ENCODE data around the gene TAS2R60.
"Not testable (repeated sequence)": the region's sequence is repeated elsewhere in the genome, so short reads cannot be mapped to it uniquely, and the experiment has no call there.

Gene TAS2R60

DNA sequence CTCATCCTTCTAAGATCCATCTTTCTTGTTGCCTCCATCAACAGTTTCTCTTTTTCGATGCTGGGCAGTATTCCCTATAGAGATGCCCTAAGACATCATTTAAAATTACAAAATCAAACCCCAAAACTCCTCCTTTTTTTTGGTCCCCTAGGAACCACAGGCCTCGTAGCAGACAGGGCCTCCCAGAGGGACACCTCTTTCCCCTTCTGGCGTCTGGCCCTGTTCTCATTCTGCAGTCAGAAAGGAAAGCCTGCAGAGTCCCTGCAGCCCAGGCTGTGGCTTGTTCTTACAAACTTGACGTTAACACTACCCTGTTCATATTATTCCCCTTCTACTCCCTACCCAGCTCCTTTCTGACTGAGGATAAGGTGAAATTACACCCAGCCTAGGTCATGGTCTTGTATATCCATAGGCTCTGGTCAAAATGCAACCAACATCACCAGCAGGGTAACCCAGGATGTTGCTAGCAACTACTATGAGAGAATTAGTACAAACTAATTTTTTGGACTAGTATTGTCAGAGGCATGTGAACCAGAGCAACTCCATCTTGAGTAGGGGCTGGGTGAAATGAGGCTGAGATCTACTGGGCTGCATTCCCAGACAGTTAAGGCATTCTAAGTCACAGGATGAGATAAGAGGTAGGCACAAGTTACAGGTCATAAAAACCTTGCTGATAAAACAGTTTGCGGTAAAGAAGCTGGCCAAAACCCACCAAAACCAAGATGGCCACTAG is 31.1 kb upstream of the TAS2R60 start:
- DNase-seq (ENCODE audit: low read depth), result no peak

DNA sequence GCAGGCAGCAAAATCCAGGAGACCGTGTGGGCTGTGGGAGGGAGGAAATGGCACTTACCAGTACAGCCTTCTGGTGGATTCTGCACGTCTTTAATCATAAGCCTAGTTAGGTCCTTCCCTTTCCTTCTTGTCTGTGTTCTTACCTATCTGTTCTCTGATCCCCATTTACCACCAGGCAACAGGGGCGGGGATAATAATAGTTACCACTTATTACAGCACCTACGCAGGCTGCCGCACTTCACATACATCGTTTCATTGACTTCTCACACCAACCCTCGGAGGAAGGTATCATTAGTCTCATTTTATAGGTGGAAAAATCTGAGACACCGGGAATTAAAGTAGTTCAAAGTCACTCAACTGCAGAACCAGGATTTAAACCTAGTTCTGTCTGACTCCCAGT is 30.1 kb upstream of the TAS2R60 start:
- DNase-seq (ENCODE audit: low read depth), result no peak

DNA sequence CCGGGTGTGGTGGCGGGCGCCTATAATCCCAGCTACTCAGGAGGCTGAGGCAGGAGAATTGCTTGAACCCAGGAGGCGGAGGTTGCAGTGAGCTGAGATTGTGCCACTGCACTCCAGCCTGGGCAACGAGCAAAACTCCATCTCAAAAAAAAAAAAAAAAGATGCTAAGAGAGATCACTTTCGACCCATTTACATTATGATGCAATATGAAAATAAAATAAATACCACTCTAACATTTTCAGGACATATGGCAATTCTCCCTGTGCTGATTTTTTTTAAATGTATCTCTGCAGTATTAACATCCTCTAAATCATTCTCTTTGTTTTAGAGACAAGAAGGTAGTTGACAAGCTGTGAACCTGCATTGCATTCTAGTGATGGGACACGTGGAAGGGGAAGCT is 28.0 kb upstream of the TAS2R60 start:
- not testable (repeated sequence) for DNase-seq (ENCODE audit: low read depth)

DNA sequence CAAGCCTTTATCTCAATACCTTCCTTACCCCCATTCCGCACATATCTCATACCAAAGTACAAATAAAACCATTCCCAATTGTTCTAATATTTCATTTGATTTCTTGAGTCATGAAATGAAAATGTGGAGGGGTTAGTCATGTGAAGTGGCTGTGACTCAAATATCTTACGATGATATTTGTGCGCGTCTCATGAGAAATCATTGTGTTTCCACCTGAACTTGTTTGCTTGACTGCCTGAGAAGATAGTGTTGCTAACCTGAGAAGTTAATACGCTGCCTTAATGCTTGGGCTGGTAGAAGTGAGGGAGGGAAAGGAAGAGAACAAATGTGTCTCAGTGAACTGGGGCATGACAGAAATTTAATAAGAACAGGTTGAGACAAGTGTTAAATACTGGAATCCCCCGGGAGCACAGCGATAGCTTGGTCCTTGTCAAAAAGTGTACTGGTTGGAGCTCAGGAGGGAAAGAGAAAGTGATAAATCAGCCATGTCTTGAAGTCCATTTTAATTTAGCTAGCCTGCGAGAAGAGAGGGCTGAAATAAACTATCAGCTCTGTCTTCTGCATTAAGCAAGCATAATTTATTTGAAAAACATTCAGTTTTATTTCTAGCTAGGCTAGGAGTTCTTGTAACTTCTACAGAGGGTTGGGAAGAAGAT is 27.4 kb upstream of the TAS2R60 start:
- no peak for DNase-seq (ENCODE audit: low read depth)

DNA sequence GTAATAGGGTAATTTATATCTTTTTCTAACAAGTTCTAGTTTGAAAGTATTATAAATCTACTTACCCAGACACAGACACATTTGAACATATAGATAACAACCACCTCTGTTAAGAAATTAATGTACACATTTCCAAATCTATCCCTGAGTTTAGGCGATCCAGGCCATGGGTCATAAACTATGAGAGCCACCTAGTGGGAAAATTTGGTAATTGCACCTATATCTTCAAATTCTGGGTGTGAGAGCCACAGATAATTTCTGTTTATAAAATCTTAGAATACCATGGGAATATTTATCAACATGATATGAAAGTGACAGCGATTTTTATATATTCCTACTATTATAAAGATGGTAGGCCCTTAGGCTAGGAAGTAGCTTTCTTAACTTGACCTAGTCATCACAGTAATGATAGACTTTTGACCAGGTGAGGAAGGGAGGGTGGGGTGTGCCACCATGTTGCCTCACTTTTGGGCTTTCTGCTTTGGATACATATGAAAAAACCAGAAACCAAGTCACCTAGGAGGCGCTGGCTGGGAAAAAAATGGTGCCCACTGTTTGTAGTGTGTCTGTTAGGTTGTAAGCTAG is 26.6 kb upstream of the TAS2R60 start:
- no peak for DNase-seq (ENCODE audit: low read depth)

DNA sequence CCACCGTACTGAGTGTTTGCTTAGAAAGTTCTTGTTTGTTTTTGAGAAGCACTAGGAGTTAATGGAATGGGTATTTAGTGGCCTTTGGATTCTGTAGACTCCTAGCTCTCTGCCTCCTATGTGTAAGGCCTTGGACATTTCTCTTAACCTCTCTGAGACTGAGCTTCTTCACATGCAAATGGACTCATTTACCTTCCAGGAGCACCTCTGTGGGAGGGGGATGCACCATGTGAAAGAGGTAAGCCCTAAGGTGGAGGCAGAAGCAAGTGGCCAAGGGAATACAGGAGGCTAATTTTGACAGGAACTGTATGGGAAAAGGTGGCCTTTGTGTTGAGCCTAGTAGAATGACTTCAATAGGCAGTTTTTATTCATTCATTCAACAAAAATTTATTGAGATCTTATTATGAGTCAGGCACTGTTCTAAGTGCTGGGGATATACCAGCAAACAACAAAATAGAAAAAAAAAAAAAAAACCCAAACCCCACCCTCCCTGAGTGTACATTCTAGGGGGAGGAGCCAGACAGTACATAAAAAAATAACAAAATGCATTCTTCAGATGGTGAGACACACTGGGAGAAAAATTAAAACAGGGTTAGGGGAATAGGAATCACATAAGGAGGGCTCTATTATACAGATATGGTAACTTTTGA is 25.4 kb upstream of the TAS2R60 start:
- no peak for DNase-seq (ENCODE audit: low read depth)

DNA sequence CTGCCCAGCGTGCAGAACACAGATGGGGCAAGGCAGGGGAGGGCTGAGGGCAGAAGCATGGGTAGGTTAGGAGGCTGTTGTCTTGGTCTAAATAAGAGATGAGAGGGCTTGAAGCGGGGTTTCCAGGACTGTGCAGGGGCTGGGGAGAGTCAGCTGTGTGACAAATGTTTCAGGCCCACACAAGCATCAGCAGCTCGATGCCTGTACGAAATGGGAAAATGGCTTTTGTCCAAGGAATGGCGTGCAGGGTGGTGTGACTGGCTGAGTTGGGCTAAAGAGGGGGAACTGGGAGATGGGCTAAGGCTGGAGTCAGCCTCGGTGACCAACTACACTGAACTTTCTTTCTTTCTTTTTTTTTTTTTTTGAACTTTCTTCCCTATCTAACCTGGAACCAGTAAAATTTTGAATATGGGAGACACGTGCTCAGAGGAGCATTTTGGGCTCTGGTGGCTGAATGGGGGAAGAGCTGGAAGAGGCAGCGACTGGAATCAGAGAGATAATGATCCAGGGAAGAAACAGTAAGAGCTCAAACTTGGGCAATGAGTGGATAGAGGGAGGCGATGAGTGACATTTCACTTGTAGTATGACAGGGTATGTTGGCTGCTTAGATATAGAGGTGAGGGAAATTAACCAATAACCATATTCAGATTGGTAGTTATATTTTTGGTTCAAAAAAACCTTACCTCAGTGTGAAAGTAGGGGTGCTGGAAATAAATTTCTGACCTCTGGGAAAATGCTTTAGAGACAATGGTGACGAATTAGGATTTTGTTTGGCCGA is 24.4 kb upstream of the TAS2R60 start:
- DNase-seq (ENCODE audit: low read depth), result no peak

DNA sequence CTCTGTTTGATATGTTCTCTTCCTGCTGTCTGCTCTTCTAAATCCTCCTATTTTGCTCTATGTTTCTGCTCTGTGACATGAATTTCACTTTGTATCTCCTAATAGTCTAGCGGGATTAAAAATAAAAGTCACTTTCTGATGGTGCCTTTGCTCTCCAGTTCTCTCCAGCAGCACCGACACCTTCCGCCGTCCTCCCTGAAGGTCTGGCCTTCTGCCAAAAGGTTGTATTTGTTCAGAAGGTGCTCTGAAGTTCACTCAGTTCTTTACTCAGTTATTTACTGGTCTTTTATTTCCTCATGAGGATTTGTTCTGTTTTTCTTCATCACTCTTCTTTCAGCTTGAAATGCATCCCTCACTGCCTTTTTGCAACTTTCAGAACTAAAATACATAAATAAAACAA is 23.4 kb upstream of the TAS2R60 start:
- no peak for DNase-seq (ENCODE audit: low read depth)

GRCh38 chr7:143420624-143421023 is 22.6 kb upstream of the TAS2R60 start:
- DNase-seq (ENCODE audit: low read depth), result not testable (repeated sequence)

DNA sequence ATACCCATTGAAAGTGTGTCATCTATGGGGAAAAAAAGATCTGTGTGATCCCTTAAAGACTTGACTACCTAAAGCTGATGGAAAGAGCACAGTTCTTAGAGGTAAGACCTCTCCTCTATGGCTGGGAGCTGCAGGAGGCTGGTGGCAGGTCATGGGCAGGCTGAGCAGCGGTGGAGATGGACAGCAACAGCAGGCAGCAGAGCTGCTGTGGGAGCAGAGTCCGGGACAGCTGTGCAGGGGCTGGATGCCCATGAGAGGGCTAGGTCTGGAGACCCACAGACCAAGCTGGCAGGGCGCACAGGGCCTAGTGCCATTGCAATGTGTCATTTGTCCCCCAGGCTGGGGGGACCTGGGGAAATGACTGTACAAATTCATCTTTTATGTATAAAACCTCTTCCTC is 21.2 kb upstream of the TAS2R60 start:
- no peak for DNase-seq (ENCODE audit: low read depth)

DNA sequence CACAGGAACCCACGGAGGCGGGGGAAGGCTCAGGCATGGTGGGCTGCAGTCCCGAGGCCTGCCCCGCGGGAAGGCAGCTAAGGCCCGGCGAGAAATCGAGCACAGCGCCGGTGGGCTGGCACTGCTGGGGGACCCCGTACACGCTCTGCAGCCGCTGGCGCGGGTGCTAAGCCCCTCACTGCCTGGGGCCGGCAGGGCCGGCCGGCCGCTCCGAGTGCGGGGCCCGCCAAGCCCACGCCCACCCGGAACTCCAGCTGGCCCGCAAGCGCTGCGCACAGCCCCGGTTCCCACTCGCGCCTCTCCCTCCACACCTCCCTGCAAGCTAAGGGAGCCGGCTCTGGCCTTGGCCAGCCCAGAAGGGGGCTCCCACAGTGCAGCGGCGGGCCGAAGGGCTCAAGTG is 18.8 kb upstream of the TAS2R60 start:
- DNase-seq (ENCODE audit: low read depth), result not testable (repeated sequence)

DNA sequence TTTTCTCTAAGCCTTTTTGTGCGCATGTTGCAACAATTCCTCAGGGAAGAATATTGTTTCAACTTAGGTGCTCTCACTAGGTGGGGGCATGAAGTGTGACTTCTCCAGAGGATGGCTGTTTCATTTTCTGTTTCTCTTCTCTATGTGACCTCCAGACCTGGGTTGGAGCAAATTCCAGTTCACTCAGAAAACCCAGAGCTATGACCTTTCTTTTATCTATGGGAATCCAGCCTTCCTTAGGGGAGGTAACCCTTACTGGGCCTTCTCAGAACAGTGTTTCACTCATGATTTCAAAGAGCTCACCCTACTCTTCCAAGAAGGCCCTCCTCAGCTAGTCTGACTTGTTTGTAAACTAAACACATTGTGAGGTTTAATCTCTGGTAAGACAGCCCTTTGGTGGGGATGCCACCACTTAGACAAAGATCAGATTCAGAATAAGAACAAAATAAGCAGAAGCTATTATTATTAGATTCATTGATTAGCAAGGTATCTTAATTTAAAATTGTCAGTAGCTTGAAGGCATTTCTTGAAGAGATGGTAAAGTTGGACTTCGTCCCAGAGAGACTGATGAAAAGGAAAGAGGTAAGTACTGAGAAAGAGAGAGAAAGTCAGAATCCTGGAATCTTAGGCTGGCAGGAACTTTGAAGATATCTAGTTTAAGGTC is 16.6 kb upstream of the TAS2R60 start:
- DNase-seq (ENCODE audit: low read depth), result no peak

GRCh38 chr7:143429770-143430698 is 13.2 kb upstream of the TAS2R60 start:
- no peak for DNase-seq (ENCODE audit: low read depth)

DNA sequence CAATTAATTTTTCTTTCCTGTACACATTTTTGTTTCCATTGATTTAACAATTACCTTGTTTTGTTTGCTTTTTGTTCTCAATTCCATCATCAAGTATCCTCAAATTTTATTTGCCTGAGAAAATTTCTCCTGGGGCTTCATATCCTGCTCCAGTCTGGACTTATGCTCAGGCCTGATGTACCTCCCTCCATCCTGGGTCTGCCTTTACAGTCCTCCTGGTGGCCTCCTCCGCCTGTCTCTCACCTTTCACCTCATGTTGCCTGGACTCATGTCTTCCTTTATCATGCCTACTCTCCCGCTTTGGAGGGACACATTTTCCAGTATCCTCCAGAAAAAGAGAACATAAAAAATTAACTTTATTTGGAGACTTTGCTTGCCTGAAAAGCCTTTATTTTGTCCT is 12.1 kb upstream of the TAS2R60 start:
- DNase-seq (ENCODE audit: low read depth), result no peak

DNA sequence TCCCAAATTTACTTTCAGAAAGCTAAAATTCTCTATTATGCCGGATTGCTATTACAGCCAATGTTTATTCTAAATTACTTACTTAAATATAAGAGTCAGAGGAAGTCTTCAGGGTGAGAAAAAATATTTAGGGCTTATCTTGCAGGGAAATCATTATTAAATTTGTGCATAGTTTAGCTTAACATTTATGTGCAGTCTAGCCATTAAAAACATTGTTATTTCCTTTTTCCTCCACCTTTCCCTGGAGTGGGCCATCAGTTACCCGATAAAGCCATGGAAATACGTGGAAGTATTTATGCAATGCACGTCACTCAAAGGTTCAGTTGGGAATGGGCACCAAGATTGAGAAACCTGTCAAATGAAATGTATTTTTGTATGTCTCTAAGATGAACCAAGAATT is 9.5 kb upstream of the TAS2R60 start:
- no peak for DNase-seq (ENCODE audit: low read depth)

DNA sequence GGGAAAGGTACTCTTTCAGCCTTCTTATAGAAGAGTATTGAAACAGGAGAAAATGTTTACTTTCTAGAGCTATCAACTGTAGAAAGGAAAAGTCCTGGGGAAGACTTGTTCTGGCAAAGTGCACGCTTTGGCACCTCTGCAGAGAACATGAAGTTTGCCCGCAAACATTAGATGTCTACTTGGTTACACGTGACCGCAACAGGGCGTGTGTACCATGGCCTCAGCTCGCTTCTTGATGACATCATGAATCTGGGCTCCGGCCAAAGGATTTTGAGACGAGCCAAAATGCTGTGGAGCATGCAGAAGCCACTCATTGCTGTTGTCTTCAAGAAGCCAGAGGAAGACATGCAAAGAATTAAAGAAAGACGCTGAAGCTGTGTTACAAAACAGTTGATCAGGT is 8.6 kb upstream of the TAS2R60 start:
- peak; percentile 51 for DNase-seq (ENCODE audit: low read depth)

GRCh38 chr7:143435266-143435665 is 8.0 kb upstream of the TAS2R60 start:
- DNase-seq (ENCODE audit: low read depth), result no peak

DNA sequence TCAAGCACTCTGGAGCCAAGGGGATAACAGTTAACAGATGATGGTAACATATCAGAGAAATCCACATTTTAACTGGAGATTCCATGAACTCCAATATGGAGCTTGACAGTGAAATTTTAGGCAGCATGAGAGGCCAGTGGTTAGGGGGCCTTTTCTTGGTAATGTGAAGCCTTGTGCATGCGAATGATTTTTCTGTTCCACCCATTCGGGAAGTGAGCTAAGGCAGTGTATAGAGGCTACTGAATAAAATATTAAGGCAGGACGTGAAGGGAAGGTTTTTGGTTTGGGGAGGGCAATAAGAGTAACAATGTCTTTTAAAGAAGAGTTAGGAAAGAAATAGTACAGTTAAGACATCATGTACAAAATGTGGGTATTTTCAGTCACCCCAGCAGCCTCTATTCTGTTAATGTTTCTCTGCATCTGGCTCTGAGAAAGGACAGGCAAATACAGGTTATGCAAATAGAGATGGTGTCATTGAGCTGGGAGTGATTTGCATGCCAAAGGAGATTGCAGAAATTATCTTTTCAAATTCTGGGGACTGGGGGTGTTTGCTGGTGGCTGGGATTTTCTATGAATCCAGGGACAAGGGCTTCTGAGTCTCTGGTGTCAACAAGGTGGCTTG is 6.8 kb upstream of the TAS2R60 start:
- no peak for DNase-seq (ENCODE audit: low read depth)

- DNase-seq (ENCODE audit: low read depth), result no peak
Measured at GRCh38 chr7:143437578-143437977, 5.7 kb upstream of the TAS2R60 start.

DNA sequence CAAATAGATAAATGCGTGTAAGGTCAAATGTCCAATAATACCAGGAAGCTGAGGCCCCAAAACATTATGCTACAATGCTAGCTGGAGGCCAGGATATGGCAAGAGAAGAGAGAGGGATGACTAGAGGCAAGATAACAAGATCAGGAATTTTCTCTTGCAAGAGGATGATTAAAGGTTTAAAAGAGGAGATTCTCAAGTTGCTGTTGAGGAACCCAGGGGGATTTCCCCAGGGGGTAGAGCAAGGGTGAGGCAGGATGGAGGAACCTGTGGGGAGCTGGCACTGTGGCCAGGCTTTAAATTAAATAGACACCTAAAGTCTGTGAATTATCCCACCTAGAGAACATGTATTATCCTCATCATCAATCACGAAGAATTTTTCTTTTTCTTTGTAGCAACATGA is 3.4 kb upstream of the TAS2R60 start:
- no peak for DNase-seq (ENCODE audit: low read depth)
